Stimulated activated CD4-positive, alpha-beta T cell treated with anti-CD3 and anti-CD28 coated beads, Interleukin-1b, Interleukin-23, amount 100 ng/mL, for 1 hour (primary cell): ENCODE data around the gene BDKRB2.

Source experiments
- DNase-seq, 2 donors: peaks; one replicate each; pipeline ENCODE4 v3.0.0-alpha.2; 2020; ENCODE audit warnings: low read depth in 2 of 2

The BDKRB2 gene

GRCh38 chr14:96204151-96205058, at the start of gene BDKRB2:
BDKRB2 (plus strand) TSS chr14:96204839; CDS start chr14:96237108, 32,269 bp downstream.
- DNase-seq, result no peak

- no peak for DNase-seq
Measured at GRCh38 chr14:96154900-96155299, 49.7 kb upstream of the BDKRB2 start.

- DNase-seq, result no peak
Measured at GRCh38 chr14:96156804-96157760, 47.6 kb upstream of the BDKRB2 start.

GRCh38 chr14:96158735-96159134, 45.9 kb upstream of the BDKRB2 start:
- DNase-seq, result no peak

GRCh38 chr14:96160076-96160912, 44.3 kb upstream of the BDKRB2 start:
- DNase-seq, result no peak

- no peak for DNase-seq
Measured at GRCh38 chr14:96160913-96161310, 43.7 kb upstream of the BDKRB2 start.

GRCh38 chr14:96161636-96162035, 43.0 kb upstream of the BDKRB2 start:
- no peak for DNase-seq

- no peak for DNase-seq
Measured at GRCh38 chr14:96162265-96162664, 42.4 kb upstream of the BDKRB2 start.

GRCh38 chr14:96162741-96163140, 41.9 kb upstream of the BDKRB2 start:
- no peak for DNase-seq

- no peak for DNase-seq
Measured at GRCh38 chr14:96164861-96165490, 39.7 kb upstream of the BDKRB2 start.

GRCh38 chr14:96165493-96166436, 38.9 kb upstream of the BDKRB2 start:
- DNase-seq, result no peak

GRCh38 chr14:96166461-96167223, 38.0 kb upstream of the BDKRB2 start:
- DNase-seq, result no peak

GRCh38 chr14:96167224-96168148, 37.2 kb upstream of the BDKRB2 start:
- no peak for DNase-seq

GRCh38 chr14:96168581-96168980, 36.1 kb upstream of the BDKRB2 start:
- DNase-seq, result no peak

GRCh38 chr14:96170961-96171592, 33.6 kb upstream of the BDKRB2 start:
- no peak for DNase-seq

GRCh38 chr14:96173636-96174475, 30.8 kb upstream of the BDKRB2 start:
- no peak for DNase-seq

GRCh38 chr14:96176275-96176674, 28.4 kb upstream of the BDKRB2 start:
- DNase-seq, result no peak
